Hepatocyte (in vitro differentiated cells): ENCODE data around the gene LMX1B. TPM values are rescaled to one million over a fixed set of nuclear protein-coding genes. Genes with fewer than 3 reads are reported as not detected.
A peak's percentile ranks its signal among the peaks of the same experiment; 100 is the strongest.

Experiments
- DNase-seq: peaks from one replicate; pipeline ENCODE4 v3.0.0-alpha.2; 2016; ENCODE audit warnings: low spot score
- H2AFZ ChIP-seq: fragments of 200-600 bp; sonication (generic); 2 replicates; pipeline ENCODE4 v1.6.0; 2016; ENCODE audit warnings: antibody characterized with exemption, mild to moderate bottlenecking
- H3K27ac ChIP-seq: fragments of 200-600 bp; sonication (generic); 2 replicates; pipeline ENCODE4 v1.5.1; 2016; ENCODE audit warnings: mild to moderate bottlenecking
- H3K27me3 ChIP-seq: fragments of 200-600 bp; sonication (generic); 2 replicates; pipeline ENCODE4 v1.6.1; 2016
- H3K36me3 ChIP-seq: fragments of 200-600 bp; sonication (generic); replicated peaks from 2 replicates; pipeline ENCODE4 v1.5.1; 2016; ENCODE audit warnings: low read depth; ENCODE audit not compliant: insufficient read depth
- H3K4me1 ChIP-seq: fragments of 200-600 bp; sonication (generic); 2 replicates; pipeline ENCODE4 v1.5.1; 2016; ENCODE audit warnings: mild to moderate bottlenecking, moderate library complexity; ENCODE audit not compliant: insufficient read depth
- H3K4me2 ChIP-seq: fragments of 200-600 bp; sonication (generic); 2 replicates; pipeline ENCODE4 v1.6.0; 2016
- H3K4me3 ChIP-seq: fragments of 200-600 bp; sonication (generic); 2 replicates; pipeline ENCODE4 v1.5.1; 2016; ENCODE audit warnings: mild to moderate bottlenecking
- H3K79me2 ChIP-seq: fragments of 200-600 bp; sonication (generic); 2 replicates; pipeline ENCODE4 v1.6.0; 2017; ENCODE audit warnings: mild to moderate bottlenecking
- H3K9me2 ChIP-seq: fragments of 200-600 bp; sonication (generic); replicated peaks from 2 replicates; pipeline ENCODE4 v1.6.0; 2017; ENCODE audit warnings: mild to moderate bottlenecking; ENCODE audit not compliant: insufficient read depth
- H3K9me3 ChIP-seq: fragments of 200-600 bp; sonication (generic); 2 replicates; pipeline ENCODE4 v1.5.1; 2016; ENCODE audit warnings: low read depth, mild to moderate bottlenecking
- H4K20me1 ChIP-seq: fragments of 200-600 bp; sonication (generic); 2 replicates; pipeline ENCODE4 v1.6.0; 2016; ENCODE audit warnings: mild to moderate bottlenecking; ENCODE audit not compliant: insufficient read depth, poor library complexity, severe bottlenecking
- EZH2 ChIP-seq: fragments of 200-600 bp; sonication (generic); IDR thresholded peaks from 2 replicates; pipeline ENCODE4 v1.6.1; 2016; ENCODE audit warnings: antibody characterized with exemption, mild to moderate bottlenecking, borderline replicate concordance
- EZH2phosphoT487 ChIP-seq: fragments of 200-600 bp; sonication (generic); IDR thresholded peaks from one replicate; pipeline ENCODE4 v1.6.1; 2018; ENCODE audit warnings: antibody characterized with exemption, mild to moderate bottlenecking, low read depth, moderate library complexity; ENCODE audit not compliant: unreplicated experiment, severe bottlenecking
- WGBS: methylation state at CpG from one replicate; pipeline ENCODE4 v1.1.6; 2016; ENCODE audit warnings: low lambda C conversion rate; ENCODE audit errors: missing lambda C conversion rate; 5-methylcytosine and 5-hydroxymethylcytosine counted together
- polyA plus RNA-seq: library from polyadenylated mRNA; unstranded; fragments of >200 nt; fragmentation: Nextera tagmentation; extraction: Ambion mirVana; gene quantifications from 2 replicates; pipeline ENCODE4 v1.2.1, GENCODE V29; 2016
- total RNA-seq: library from RNA; depleted of rRNA; stranded (reverse); fragments of >200 nt; gene quantifications from 2 replicates; pipeline ENCODE4 v1.2.3, GENCODE V29; 2014
- TF ChIP-seq, protein P1 (sequence below): fragments of 200-600 bp; sonication (generic); IDR thresholded peaks from 2 replicates; pipeline ENCODE4 v1.5.1; 2016; ENCODE audit warnings: antibody characterized with exemption, mild to moderate bottlenecking; ENCODE audit not compliant: poor library complexity

LMX1B gene
- total and polyA plus RNA-seq, 2 experiments from 2014 or later, result 0.16 TPM; not detected in 1

DNA sequence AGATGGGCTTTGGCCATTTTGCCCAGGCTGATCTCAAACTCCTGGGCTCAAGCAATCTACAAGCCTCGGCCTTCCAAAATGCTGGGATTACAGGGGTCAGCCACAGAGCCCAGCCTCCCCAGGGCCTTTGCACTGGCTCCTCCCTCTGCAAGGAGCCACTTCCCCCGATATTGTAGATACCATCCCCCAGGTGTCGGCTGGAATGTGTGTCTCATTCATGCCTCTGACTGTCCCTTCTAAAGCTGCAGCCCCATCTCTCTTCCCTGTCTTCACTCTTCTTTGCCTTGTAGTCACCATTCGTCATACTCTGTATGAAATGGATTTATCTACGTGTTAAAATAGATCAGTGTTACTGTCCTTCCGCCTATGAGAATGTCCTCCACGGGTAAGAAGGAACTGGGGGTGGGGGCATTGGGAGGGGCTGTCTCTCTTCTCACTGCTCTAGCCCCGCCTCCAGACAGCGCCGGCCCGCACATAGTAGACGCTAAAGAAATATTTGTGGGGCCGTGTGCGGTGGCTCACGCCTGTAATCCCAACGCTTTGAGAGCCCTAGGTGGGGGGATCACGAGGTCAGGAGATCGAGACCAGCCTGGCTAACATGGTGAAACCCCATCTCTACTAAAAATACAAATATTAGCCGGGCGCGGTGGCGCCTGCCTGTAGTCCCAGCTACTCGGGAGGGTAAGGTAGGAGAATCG lies 68.5 kb downstream of the LMX1B start:
- no peak for DNase-seq
- Histone ChIP-seq H4K20me1 (no peaks in the 10 kb centered on the region), H2AFZ (no peak overlapping the region), H3K79me2 (no peaks in the 10 kb centered on the region), H3K4me1 (no peaks in the 10 kb centered on the region), H3K27me3 (peaks cover 89% of the 10 kb centered on the region), H3K27ac (no peak overlapping the region), H3K9me3 (no peaks in the 10 kb centered on the region), H3K4me3 (no peak overlapping the region), H3K9me2 (no peaks in the 10 kb centered on the region), H3K36me3 (no peaks in the 10 kb centered on the region), H3K4me2 (peak overlapping the region; percentile 78)
- 30% methylated on average over 23 of the region's 24 CpGs for WGBS
- TF ChIP-seq EZH2 (peak; percentile 57), EZH2phosphoT487 (no peak)
- TF ChIP-seq, protein P1, sequence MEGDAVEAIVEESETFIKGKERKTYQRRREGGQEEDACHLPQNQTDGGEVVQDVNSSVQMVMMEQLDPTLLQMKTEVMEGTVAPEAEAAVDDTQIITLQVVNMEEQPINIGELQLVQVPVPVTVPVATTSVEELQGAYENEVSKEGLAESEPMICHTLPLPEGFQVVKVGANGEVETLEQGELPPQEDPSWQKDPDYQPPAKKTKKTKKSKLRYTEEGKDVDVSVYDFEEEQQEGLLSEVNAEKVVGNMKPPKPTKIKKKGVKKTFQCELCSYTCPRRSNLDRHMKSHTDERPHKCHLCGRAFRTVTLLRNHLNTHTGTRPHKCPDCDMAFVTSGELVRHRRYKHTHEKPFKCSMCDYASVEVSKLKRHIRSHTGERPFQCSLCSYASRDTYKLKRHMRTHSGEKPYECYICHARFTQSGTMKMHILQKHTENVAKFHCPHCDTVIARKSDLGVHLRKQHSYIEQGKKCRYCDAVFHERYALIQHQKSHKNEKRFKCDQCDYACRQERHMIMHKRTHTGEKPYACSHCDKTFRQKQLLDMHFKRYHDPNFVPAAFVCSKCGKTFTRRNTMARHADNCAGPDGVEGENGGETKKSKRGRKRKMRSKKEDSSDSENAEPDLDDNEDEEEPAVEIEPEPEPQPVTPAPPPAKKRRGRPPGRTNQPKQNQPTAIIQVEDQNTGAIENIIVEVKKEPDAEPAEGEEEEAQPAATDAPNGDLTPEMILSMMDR, result no peak

DNA sequence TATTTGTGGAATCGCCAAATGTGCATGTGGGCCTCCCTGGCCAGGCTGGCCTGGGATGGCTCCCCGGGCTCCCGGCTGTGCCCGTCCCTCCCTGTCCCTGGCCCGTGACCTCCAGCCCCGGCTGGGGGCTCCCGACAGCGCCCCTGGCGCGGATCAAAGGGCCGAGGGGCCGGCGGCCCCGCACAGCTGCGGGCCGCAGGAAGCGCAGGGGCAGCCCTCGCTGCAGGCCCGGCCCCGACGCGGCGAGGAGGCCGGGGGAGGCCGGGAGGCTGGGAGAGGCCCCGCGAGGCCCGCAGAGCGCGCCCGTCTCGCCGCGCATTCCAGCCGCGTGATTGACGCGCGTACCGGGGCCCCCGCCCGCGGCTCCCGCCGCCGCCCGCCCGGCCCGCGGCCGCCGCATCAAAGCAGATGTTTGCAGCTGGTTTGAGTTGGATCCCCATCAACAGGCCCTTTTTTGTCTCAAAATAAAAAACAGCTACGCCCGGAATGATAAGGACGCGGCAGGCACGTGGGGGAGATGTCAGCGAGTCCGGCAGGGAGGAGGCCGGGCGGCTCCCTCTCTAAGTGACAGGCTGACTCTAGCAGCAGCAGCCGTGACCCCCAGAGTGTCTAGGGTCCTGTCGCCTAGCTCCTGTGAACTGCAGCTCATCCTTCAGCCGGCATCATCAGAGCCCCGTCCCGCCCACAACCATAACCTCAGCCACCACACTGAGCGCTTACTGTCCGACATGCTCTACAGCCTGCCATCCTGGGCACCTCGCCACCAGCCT lies 69.4 kb downstream of the LMX1B start:
- H3K4me1 ChIP-seq, result no peaks in the 10 kb centered on the region
- no peaks in the 10 kb centered on the region for H3K36me3 ChIP-seq
- no peaks in the 10 kb centered on the region for H3K9me2 ChIP-seq
- H3K9me3 ChIP-seq, result no peaks in the 10 kb centered on the region
- H3K79me2 ChIP-seq, result no peaks in the 10 kb centered on the region
- no peak overlapping the region for H3K27ac ChIP-seq
- H3K4me2 ChIP-seq, result peak overlapping the region; percentile 78
- no peaks in the 10 kb centered on the region for H4K20me1 ChIP-seq
- H3K27me3 ChIP-seq, result peaks cover 89% of the 10 kb centered on the region
- TF ChIP-seq EZH2phosphoT487 (no peak), EZH2 (peak; percentile 36)
- TF ChIP-seq, protein P1, result no peak
- H3K4me3 ChIP-seq, result no peak overlapping the region
- no peak for DNase-seq
- 9% methylated on average over 47 of the region's 69 CpGs for WGBS
- no peak overlapping the region for H2AFZ ChIP-seq

DNA sequence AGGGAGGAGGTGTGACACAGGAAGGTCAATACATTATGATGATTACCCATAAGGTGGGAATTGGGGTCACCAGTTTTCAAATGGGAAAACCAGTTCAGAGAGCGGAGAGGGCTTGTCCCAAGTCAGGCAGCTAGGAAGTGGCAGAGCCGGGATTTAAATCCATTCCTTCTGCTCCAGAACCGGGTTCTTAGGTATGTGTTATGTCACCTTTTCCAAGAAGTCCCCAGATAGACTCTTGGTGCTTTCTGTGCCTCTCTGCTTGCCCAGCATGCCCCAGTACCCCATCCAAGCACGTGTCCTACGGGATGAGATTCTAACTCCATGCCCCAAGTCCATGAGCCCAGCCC lies 69.9 kb downstream of the LMX1B start:
- no peak for DNase-seq
- Histone ChIP-seq H3K79me2 (no peaks in the 10 kb centered on the region), H3K36me3 (no peaks in the 10 kb centered on the region), H3K4me3 (no peak overlapping the region), H3K9me3 (no peaks in the 10 kb centered on the region), H3K27ac (no peak overlapping the region), H3K4me2 (peak overlapping the region; percentile 78), H2AFZ (no peak overlapping the region), H4K20me1 (no peaks in the 10 kb centered on the region), H3K27me3 (peaks cover 89% of the 10 kb centered on the region), H3K4me1 (no peaks in the 10 kb centered on the region), H3K9me2 (no peaks in the 10 kb centered on the region)
- TF ChIP-seq EZH2 (no peak), EZH2phosphoT487 (no peak)
- WGBS, result 69% methylated on average over 5 of the region's 5 CpGs

DNA sequence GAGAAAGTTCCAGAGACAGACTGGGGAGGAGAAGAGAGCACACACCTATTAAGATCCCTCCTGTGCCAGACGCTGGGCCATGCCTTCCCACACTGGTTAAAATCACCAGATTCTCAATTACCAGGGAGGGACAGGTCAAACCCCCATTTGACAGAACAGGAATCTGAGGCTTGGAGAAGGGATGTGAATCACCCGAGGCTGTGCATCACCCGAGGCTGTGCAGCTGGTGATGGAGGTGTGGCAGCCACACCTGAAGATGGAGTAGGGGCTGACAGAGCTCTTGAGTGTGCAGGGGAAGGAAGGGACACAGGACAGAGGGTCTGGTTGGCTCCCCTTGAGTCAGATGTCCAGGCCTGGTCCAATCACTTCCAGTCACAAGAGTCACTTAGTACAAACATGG lies 70.6 kb downstream of the LMX1B start:
- TF ChIP-seq, protein P1, result no peak
- TF ChIP-seq EZH2phosphoT487 (no peak), EZH2 (no peak)
- WGBS, result 62% methylated on average over 3 of the region's 3 CpGs

More for the DNA sequence above, 70.6 kb downstream of the LMX1B start:
- Histone ChIP-seq H3K9me2 (no peaks in the 10 kb centered on the region), H3K4me1 (no peaks in the 10 kb centered on the region), H3K27me3 (peaks cover 89% of the 10 kb centered on the region), H4K20me1 (no peaks in the 10 kb centered on the region), H2AFZ (no peak overlapping the region), H3K79me2 (no peaks in the 10 kb centered on the region), H3K36me3 (no peaks in the 10 kb centered on the region), H3K9me3 (no peaks in the 10 kb centered on the region), H3K4me3 (no peak overlapping the region), H3K4me2 (no peak overlapping the region), H3K27ac (no peak overlapping the region)
- DNase-seq, result no peak
